Measurements from ENCODE around the gene TMEM108.

TMEM108 gene

GRCh38 chr3:133137042-133137996 lies 99.1 kb downstream of the TMEM108 start:
- DNase-seq (ENCODE audit: low read depth): no peak
- Histone ChIP-seq H3K27me3 (replicated peaks; ENCODE audit: control insufficient read depth, insufficient read depth, low read length) (no peaks in the 10 kb centered on the region), H3K9me3 (ENCODE audit: control insufficient read depth, low read length) (no peaks in the 10 kb centered on the region)

GRCh38 chr3:133138017-133138416 lies 99.8 kb downstream of the TMEM108 start:
- Histone ChIP-seq H3K4me1 (ENCODE audit: control insufficient read depth, insufficient read depth, low read length) (no peaks in the 10 kb centered on the region), H3K9me3 (ENCODE audit: control insufficient read depth, low read length) (no peaks in the 10 kb centered on the region), H3K27me3 (replicated peaks; ENCODE audit: control insufficient read depth, insufficient read depth, low read length) (no peaks in the 10 kb centered on the region), H3K4me3 (ENCODE audit: low read length) (no peak overlapping the region), H3K36me3 (ENCODE audit: control insufficient read depth, insufficient read depth, low read length, severe bottlenecking) (no peaks in the 10 kb centered on the region), H3K9ac (ENCODE audit: low read length) (no peak overlapping the region)
- DNase-seq (ENCODE audit: low read depth): no peak

More at GRCh38 chr3:133137042-133137996, 99.1 kb downstream of the TMEM108 start:
- Histone ChIP-seq H3K36me3 (ENCODE audit: control insufficient read depth, insufficient read depth, low read length, severe bottlenecking) (no peaks in the 10 kb centered on the region), H3K4me1 (ENCODE audit: control insufficient read depth, insufficient read depth, low read length) (no peaks in the 10 kb centered on the region), H3K4me3 (ENCODE audit: low read length) (no peak overlapping the region), H3K9ac (ENCODE audit: low read length) (no peak overlapping the region)

- no peak for DNase-seq (ENCODE audit: low read depth)
- Histone ChIP-seq H3K27me3 (replicated peaks; ENCODE audit: control insufficient read depth, insufficient read depth, low read length) (no peaks in the 10 kb centered on the region), H3K4me1 (ENCODE audit: control insufficient read depth, insufficient read depth, low read length) (no peaks in the 10 kb centered on the region), H3K36me3 (ENCODE audit: control insufficient read depth, insufficient read depth, low read length, severe bottlenecking) (no peaks in the 10 kb centered on the region), H3K9me3 (ENCODE audit: control insufficient read depth, low read length) (no peaks in the 10 kb centered on the region), H3K4me3 (ENCODE audit: low read length) (no peak overlapping the region), H3K9ac (ENCODE audit: low read length) (no peak overlapping the region)
Measured at GRCh38 chr3:133152056-133152455, 113.9 kb downstream of the TMEM108 start.

- Histone ChIP-seq H3K27me3 (replicated peaks; ENCODE audit: control insufficient read depth, insufficient read depth, low read length) (no peaks in the 10 kb centered on the region), H3K9ac (ENCODE audit: low read length) (no peak overlapping the region), H3K9me3 (ENCODE audit: control insufficient read depth, low read length) (no peaks in the 10 kb centered on the region), H3K4me3 (ENCODE audit: low read length) (no peak overlapping the region), H3K36me3 (ENCODE audit: control insufficient read depth, insufficient read depth, low read length, severe bottlenecking) (no peaks in the 10 kb centered on the region), H3K4me1 (ENCODE audit: control insufficient read depth, insufficient read depth, low read length) (no peaks in the 10 kb centered on the region)
- no peak for DNase-seq (ENCODE audit: low read depth)
Measured at GRCh38 chr3:133152681-133153220, 114.6 kb downstream of the TMEM108 start.

- H3K9me3 ChIP-seq (ENCODE audit: control insufficient read depth, low read length): no peaks in the 10 kb centered on the region
- no peak overlapping the region for H3K4me3 ChIP-seq (ENCODE audit: low read length)
- H3K36me3 ChIP-seq (ENCODE audit: control insufficient read depth, insufficient read depth, low read length, severe bottlenecking): no peaks in the 10 kb centered on the region
- DNase-seq (ENCODE audit: low read depth): no peak
- H3K9ac ChIP-seq (ENCODE audit: low read length): no peak overlapping the region
- no peaks in the 10 kb centered on the region for H3K4me1 ChIP-seq (ENCODE audit: control insufficient read depth, insufficient read depth, low read length)
- H3K27me3 ChIP-seq (replicated peaks; ENCODE audit: control insufficient read depth, insufficient read depth, low read length): no peaks in the 10 kb centered on the region
Measured at GRCh38 chr3:133153382-133153781, 115.2 kb downstream of the TMEM108 start.

- H3K9ac ChIP-seq (ENCODE audit: low read length): no peak overlapping the region
- H3K9me3 ChIP-seq (ENCODE audit: control insufficient read depth, low read length): no peaks in the 10 kb centered on the region
- no peaks in the 10 kb centered on the region for H3K36me3 ChIP-seq (ENCODE audit: control insufficient read depth, insufficient read depth, low read length, severe bottlenecking)
- H3K27me3 ChIP-seq (replicated peaks; ENCODE audit: control insufficient read depth, insufficient read depth, low read length): no peaks in the 10 kb centered on the region
- H3K4me1 ChIP-seq (ENCODE audit: control insufficient read depth, insufficient read depth, low read length): no peaks in the 10 kb centered on the region
- no peak for DNase-seq (ENCODE audit: low read depth)
- no peak overlapping the region for H3K4me3 ChIP-seq (ENCODE audit: low read length)
Measured at GRCh38 chr3:133157716-133158115, 119.5 kb downstream of the TMEM108 start.

- DNase-seq (ENCODE audit: low read depth): no peak
- H3K36me3 ChIP-seq (ENCODE audit: control insufficient read depth, insufficient read depth, low read length, severe bottlenecking): no peaks in the 10 kb centered on the region
- no peaks in the 10 kb centered on the region for H3K4me1 ChIP-seq (ENCODE audit: control insufficient read depth, insufficient read depth, low read length)
Measured at GRCh38 chr3:133158686-133159085, 120.5 kb downstream of the TMEM108 start.

GRCh38 chr3:133159498-133160475 lies 121.6 kb downstream of the TMEM108 start:
- peaks cover 3% of the 10 kb centered on the region for H3K27me3 ChIP-seq (replicated peaks; ENCODE audit: control insufficient read depth, insufficient read depth, low read length)
- H3K9ac ChIP-seq (ENCODE audit: low read length): no peak overlapping the region
- H3K4me1 ChIP-seq (ENCODE audit: control insufficient read depth, insufficient read depth, low read length): no peaks in the 10 kb centered on the region
- H3K9me3 ChIP-seq (ENCODE audit: control insufficient read depth, low read length): no peaks in the 10 kb centered on the region
- no peak overlapping the region for H3K4me3 ChIP-seq (ENCODE audit: low read length)
- DNase-seq (ENCODE audit: low read depth): no peak
- H3K36me3 ChIP-seq (ENCODE audit: control insufficient read depth, insufficient read depth, low read length, severe bottlenecking): no peaks in the 10 kb centered on the region

More at GRCh38 chr3:133158686-133159085, 120.5 kb downstream of the TMEM108 start:
- Histone ChIP-seq H3K4me3 (ENCODE audit: low read length) (no peak overlapping the region), H3K27me3 (replicated peaks; ENCODE audit: control insufficient read depth, insufficient read depth, low read length) (no peaks in the 10 kb centered on the region), H3K9me3 (ENCODE audit: control insufficient read depth, low read length) (no peaks in the 10 kb centered on the region), H3K9ac (ENCODE audit: low read length) (no peak overlapping the region)

GRCh38 chr3:133161656-133162055 lies 123.5 kb downstream of the TMEM108 start:
- DNase-seq (ENCODE audit: low read depth): no peak
- no peak overlapping the region for H3K9ac ChIP-seq (ENCODE audit: low read length)
- no peaks in the 10 kb centered on the region for H3K9me3 ChIP-seq (ENCODE audit: control insufficient read depth, low read length)

GRCh38 chr3:133162265-133162664 lies 124.1 kb downstream of the TMEM108 start:
- Histone ChIP-seq H3K9me3 (ENCODE audit: control insufficient read depth, low read length) (no peaks in the 10 kb centered on the region), H3K4me3 (ENCODE audit: low read length) (no peak overlapping the region), H3K9ac (ENCODE audit: low read length) (no peak overlapping the region), H3K36me3 (ENCODE audit: control insufficient read depth, insufficient read depth, low read length, severe bottlenecking) (no peaks in the 10 kb centered on the region), H3K4me1 (ENCODE audit: control insufficient read depth, insufficient read depth, low read length) (no peaks in the 10 kb centered on the region), H3K27me3 (replicated peaks; ENCODE audit: control insufficient read depth, insufficient read depth, low read length) (peaks cover 3% of the 10 kb centered on the region)
- DNase-seq (ENCODE audit: low read depth): no peak

More at GRCh38 chr3:133161656-133162055, 123.5 kb downstream of the TMEM108 start:
- Histone ChIP-seq H3K27me3 (replicated peaks; ENCODE audit: control insufficient read depth, insufficient read depth, low read length) (peaks cover 3% of the 10 kb centered on the region), H3K4me1 (ENCODE audit: control insufficient read depth, insufficient read depth, low read length) (no peaks in the 10 kb centered on the region), H3K4me3 (ENCODE audit: low read length) (no peak overlapping the region), H3K36me3 (ENCODE audit: control insufficient read depth, insufficient read depth, low read length, severe bottlenecking) (no peaks in the 10 kb centered on the region)

Measured in adipocyte (in vitro differentiated cells).